HCT116 (cell line): ENCODE measurements around the gene RPS14. TPM values are rescaled to one million over a fixed set of nuclear protein-coding genes. Genes with fewer than 3 reads are reported as not detected.
A peak's percentile ranks its signal among the peaks of the same experiment; 100 is the strongest.

Experiments used
- ATAC-seq: fragments of 200-7000 bp; cut with Tn5 transposase; 2 replicates; pipeline ENCODE4 v1.9.1; 2020; ENCODE audit warnings: mild to moderate bottlenecking, moderate library complexity
- BruUV-seq: library from RNA; stranded (reverse); fragments of 400-500 nt; replicated peaks from 2 replicates; lab custom pipeline; 2021; lab: Mats Ljungman, UMichigan
- CTCF ChIA-PET: fragments of 300-600 bp; sonication (Branson Sonifier 250); formaldehyde crosslinking; loops from one replicate; lab custom pipeline; 2021; ENCODE audit warnings: antibody characterized with exemption; lab: Charles Lee
- POLR2A ChIA-PET: fragments of 300-600, 350-600 bp; sonication (Branson Sonifier 250); formaldehyde crosslinking; loops from one replicate; lab custom pipeline; 2021; ENCODE audit warnings: antibody characterized with exemption; lab: Charles Lee
- RAD21 ChIA-PET, 2 experiments: fragments of 300-600 bp; sonication (Branson Sonifier 250); formaldehyde crosslinking; loops; one replicate each; lab custom pipeline; 2023; ENCODE audit warnings: low total read pairs in 2 of 2; ENCODE audit not compliant: uncharacterized antibody in 2 of 2, unreplicated experiment in 2 of 2, low non-redundant PET in 1 of 2; lab: Charles Lee
- DNase-seq: peaks from one replicate; pipeline ENCODE4 v3.0.0-alpha.2; 2010; ENCODE audit warnings: low read depth, low spot score
- H2AFZ ChIP-seq: fragments of 200-600 bp; shearing (Covaris generic), sonication (generic); 2 replicates; pipeline ENCODE4 v1.6.1; 2017; ENCODE audit warnings: low read depth, mixed run types, mixed read lengths, antibody characterized with exemption, low read length; ENCODE audit not compliant: poor library complexity, severe bottlenecking
- H3K27ac ChIP-seq: 2 replicates; pipeline ENCODE4 v1.5.1; 2012; ENCODE audit warnings: low read depth, low read length
- H3K27me3 ChIP-seq: fragments of 200-600 bp; sonication (generic); 2 replicates; pipeline ENCODE4 v1.6.1; 2016; ENCODE audit warnings: mixed run types, low read length, mixed read lengths; ENCODE audit not compliant: insufficient read depth
- H3K36me3 ChIP-seq, 2 experiments: fragments of 200-500 bp in 1 of 2; fragments of 200-600 bp in 1 of 2; sonication (Bioruptor generic) in 1 of 2; sonication (generic) in 1 of 2; 2 replicates each; pipeline versions ENCODE4 v1.5.1 to v1.6.1; 2014 to 2016; ENCODE audit warnings: low read length in 2 of 2, inconsistent platforms in 1 of 2, mixed read lengths in 1 of 2, mixed run types in 1 of 2; ENCODE audit not compliant: insufficient read depth in 2 of 2, control insufficient read depth in 1 of 2
- H3K4me1 ChIP-seq, 2 experiments: fragments of 200-600 bp in 1 of 2; sonication (generic) in 1 of 2; 2 replicates each; pipeline versions ENCODE4 v1.5.1 to v1.6.1; 2012 to 2017; ENCODE audit warnings: low read length in 2 of 2, inconsistent platforms in 1 of 2, mild to moderate bottlenecking in 1 of 2, mixed read lengths in 1 of 2, mixed run types in 1 of 2, moderate library complexity in 1 of 2; ENCODE audit not compliant: insufficient read depth in 2 of 2, control insufficient read depth in 1 of 2
- H3K4me2 ChIP-seq: fragments of 200-600 bp; sonication (generic); 2 replicates; pipeline ENCODE4 v1.6.1; 2017; ENCODE audit warnings: mixed run types, low read length, mixed read lengths
- H3K4me3 ChIP-seq, 2 experiments: fragments of 200-600 bp in 1 of 2; sonication (generic) in 1 of 2; replicated peaks in 1 of 2; 2 replicates each; pipeline ENCODE4 v1.5.1; 2011 to 2016; ENCODE audit warnings: low read length in 2 of 2, control low read depth in 1 of 2, low read depth in 1 of 2, mild to moderate bottlenecking in 1 of 2, mixed read lengths in 1 of 2, mixed run types in 1 of 2
- H3K79me2 ChIP-seq: fragments of 200-600 bp; sonication (generic); 2 replicates; pipeline ENCODE4 v1.6.1; 2017; ENCODE audit warnings: mild to moderate bottlenecking, mixed run types, low read length, moderate library complexity, mixed read lengths; ENCODE audit not compliant: insufficient read depth
- H3K9ac ChIP-seq: fragments of 200-600 bp; sonication (generic); 2 replicates; pipeline ENCODE4 v1.6.1; 2016; ENCODE audit warnings: low read length, mixed read lengths
- H3K9me2 ChIP-seq: fragments of 200-600 bp; sonication (generic), shearing (Covaris generic); 2 replicates; pipeline ENCODE4 v1.6.1; 2017; ENCODE audit warnings: mixed run types, mild to moderate bottlenecking, moderate library complexity; ENCODE audit not compliant: insufficient read depth
- H3K9me3 ChIP-seq, 2 experiments: fragments of 200-500 bp in 1 of 2; fragments of 200-600 bp in 1 of 2; sonication (Bioruptor generic) in 1 of 2; sonication (generic) in 1 of 2; 2 replicates each; pipeline ENCODE4 v1.6.1; 2014 to 2017; ENCODE audit warnings: low read length in 2 of 2, mixed read lengths in 2 of 2, inconsistent platforms in 1 of 2, low read depth in 1 of 2, mild to moderate bottlenecking in 1 of 2, mixed run types in 1 of 2, moderate library complexity in 1 of 2; ENCODE audit not compliant: control insufficient read depth in 1 of 2, insufficient read depth in 1 of 2
- H4K20me1 ChIP-seq: fragments of 200-600 bp; sonication (generic), shearing (Covaris generic); 2 replicates; pipeline ENCODE4 v1.6.1; 2017; ENCODE audit warnings: mixed run types, mild to moderate bottlenecking, moderate library complexity; ENCODE audit not compliant: insufficient read depth
- CEBPB ChIP-seq: IDR thresholded peaks from 2 replicates; pipeline ENCODE4 v1.6.1; 2012; ENCODE audit warnings: low read depth
- RAD21 ChIP-seq: IDR thresholded peaks from 2 replicates; pipeline ENCODE4 v1.6.1; 2012; ENCODE audit warnings: low read depth, mild to moderate bottlenecking
- SP1 ChIP-seq: IDR thresholded peaks from 2 replicates; pipeline ENCODE4 v1.6.1; 2012; ENCODE audit warnings: low read depth
- SRF ChIP-seq: IDR thresholded peaks from 2 replicates; pipeline ENCODE4 v1.6.1; 2012; ENCODE audit warnings: low read depth
- intact Hi-C: fragments of 100-400 bp; cut with micrococcal nuclease; formaldehyde crosslinking; loops from 2 replicates; pipeline ENCODE4 v1.10.0; 2022
- total RNA-seq: library from RNA; stranded (reverse); gene quantifications from one replicate; pipeline ENCODE4 v1.2.1, GENCODE V29; 2021; ENCODE audit not compliant: unreplicated experiment

RPS14 gene
- total RNA-seq, 1 experiment from 2014 or later: 2,557 TPM

- Histone ChIP-seq H3K27me3 (no peaks in the 10 kb centered on the region), H3K4me2 (peak overlapping the region; percentile 66), H2AFZ (no peak overlapping the region)
- CTCF ChIA-PET: interaction anchor here (1.0 to 1.6 kb wide), 4 partner anchors 11 to 26 kb away, joined by 3 to 6 read pairs (median 4); no protein-coding TSS in a partner anchor
- peak; percentile 79 for TF ChIP-seq SP1
- TF ChIP-seq CEBPB: no peak
- no peak for TF ChIP-seq RAD21
- TF ChIP-seq, all 23 proteins: peak for 1
- peaks cover 10 to 31% of the 10 kb centered on the region in 2 experiments; a peak in 3 of 4 replicates for H3K4me1 ChIP-seq
- POLR2A ChIA-PET: no interaction called here
- H3K79me2 ChIP-seq: no peaks in the 10 kb centered on the region
- no TSS peak for BruUV-seq
- H3K9ac ChIP-seq: no peak overlapping the region
- DNase-seq (peak; percentile 49), ATAC-seq (peak; percentile 49)
- H3K9me3 ChIP-seq: no peaks in the 10 kb centered on the region
- intact Hi-C loops: no loop called here
- no peaks in the 10 kb centered on the region for H3K36me3 ChIP-seq
- H4K20me1 ChIP-seq: no peaks in the 10 kb centered on the region
- peak overlapping the region; percentile 25; the same call in 1 of the 2 replicates for H3K27ac ChIP-seq
- H3K4me3 ChIP-seq: no peak overlapping the region
- RAD21 ChIA-PET: interaction anchor here in 1 of 2 experiments (0.6 kb wide), 1 partner anchor 380 kb away, joined by 3 read pairs; no protein-coding TSS in a partner anchor
- no peaks in the 10 kb centered on the region for H3K9me2 ChIP-seq
Observed at GRCh38 chr5:150410524-150411244, 38.9 kb downstream of the RPS14 start.

- H3K4me2 ChIP-seq: peak overlapping the region; percentile 66
- DNase-seq: peak; percentile 81
- intact Hi-C loops: no loop called here
- no peaks in the 10 kb centered on the region for H3K9me3 ChIP-seq
- H3K79me2 ChIP-seq: no peaks in the 10 kb centered on the region
- BruUV-seq: no TSS peak
- no peak overlapping the region for H3K27ac ChIP-seq
- H3K9me2 ChIP-seq: no peaks in the 10 kb centered on the region
- RAD21 ChIA-PET: no interaction called here
- no peaks in the 10 kb centered on the region for H4K20me1 ChIP-seq
- H3K4me1 ChIP-seq: peaks cover 10 to 31% of the 10 kb centered on the region in 2 experiments; a peak in 3 of 4 replicates
- peak overlapping the region; percentile 35 for H3K9ac ChIP-seq
- TF ChIP-seq SP1: peak; percentile 45; the same call in 1 of the 2 replicates
- TF ChIP-seq SRF: no peak
- no peaks in the 10 kb centered on the region for H3K27me3 ChIP-seq
- no peaks in the 10 kb centered on the region for H3K36me3 ChIP-seq
- CTCF ChIA-PET: interaction anchor here (1.0 to 1.6 kb wide), 3 partner anchors 11 to 24 kb away, joined by 4 to 6 read pairs (median 4); no protein-coding TSS in a partner anchor
- peak overlapping the region; percentile 77 for H2AFZ ChIP-seq
- ATAC-seq: peak; percentile 99
- peak overlapping the region; percentile 15 to 19; a peak in 2 of 4 replicates for H3K4me3 ChIP-seq
- POLR2A ChIA-PET: no interaction called here
Observed at GRCh38 chr5:150409638-150410523, 39.7 kb downstream of the RPS14 start.
